OCI-LY1 (cell line): Measurements from ENCODE around the gene RFC2.

Experiments
- H2AFZ ChIP-seq: fragments of 200-600 bp; sonication (generic), shearing (Covaris generic); 2 replicates; pipeline ENCODE4 v1.6.0; 2014; ENCODE audit warnings: antibody characterized with exemption, mild to moderate bottlenecking, low read length
- H3F3A ChIP-seq: fragments of 200-600 bp; sonication (generic), shearing (Covaris generic); 2 replicates; pipeline ENCODE4 v1.6.0; 2014; ENCODE audit warnings: mild to moderate bottlenecking, antibody characterized with exemption, low read length, moderate library complexity; ENCODE audit not compliant: insufficient read depth
- H3K27ac ChIP-seq: fragments of 200-600 bp; sonication (generic); 2 replicates; pipeline ENCODE4 v1.5.1; 2014; ENCODE audit warnings: low read length, mixed run types, mild to moderate bottlenecking, low read depth; ENCODE audit not compliant: poor library complexity, severe bottlenecking
- H3K27me3 ChIP-seq: fragments of 200-600 bp; sonication (generic); 2 replicates; pipeline ENCODE4 v1.6.0; 2014; ENCODE audit warnings: antibody characterized with exemption, mild to moderate bottlenecking, low read length, moderate library complexity; ENCODE audit not compliant: insufficient read depth
- H3K36me3 ChIP-seq: fragments of 200-600 bp; sonication (generic); 2 replicates; pipeline ENCODE4 v1.6.1; 2014; ENCODE audit warnings: mild to moderate bottlenecking, antibody characterized with exemption, low read length, moderate library complexity, mixed read lengths; ENCODE audit not compliant: insufficient read depth
- H3K4me1 ChIP-seq: fragments of 200-600 bp; sonication (generic); 2 replicates; pipeline ENCODE4 v1.5.1; 2014; ENCODE audit warnings: mild to moderate bottlenecking, low read length, moderate library complexity; ENCODE audit not compliant: insufficient read depth, severe bottlenecking
- H3K4me2 ChIP-seq: fragments of 200-600 bp; sonication (generic), shearing (Covaris generic); 2 replicates; pipeline ENCODE4 v1.6.1; 2014; ENCODE audit warnings: low read length
- H3K4me3 ChIP-seq: fragments of 200-600 bp; sonication (generic); 2 replicates; pipeline ENCODE4 v1.5.1; 2014; ENCODE audit warnings: low read length, low read depth, mild to moderate bottlenecking, mixed read lengths; ENCODE audit not compliant: poor library complexity, severe bottlenecking
- H3K79me2 ChIP-seq: fragments of 200-600 bp; shearing (Covaris generic); 2 replicates; pipeline ENCODE4 v1.6.1; 2016; ENCODE audit warnings: mixed run types, low read length, mixed read lengths; ENCODE audit not compliant: insufficient read depth
- H3K9ac ChIP-seq: fragments of 200-600 bp; sonication (generic), shearing (Covaris generic); 2 replicates; pipeline ENCODE4 v1.6.1; 2014; ENCODE audit warnings: mild to moderate bottlenecking, low read length, mixed read lengths
- H3K9me2 ChIP-seq: fragments of 200-600 bp; sonication (generic), shearing (Covaris generic); 2 replicates; pipeline ENCODE4 v1.6.1; 2014; ENCODE audit warnings: low read depth, mild to moderate bottlenecking, low read length, mixed read lengths
- H3K9me3 ChIP-seq: fragments of 200-600 bp; shearing (Covaris generic); 2 replicates; pipeline ENCODE4 v1.6.1; 2014; ENCODE audit warnings: low read length, mixed read lengths
- H4K20me1 ChIP-seq: fragments of 200-600 bp; sonication (generic), shearing (Covaris generic); 2 replicates; pipeline ENCODE4 v1.6.0; 2016; ENCODE audit warnings: mild to moderate bottlenecking, low read length; ENCODE audit not compliant: insufficient read depth
- EZH2 ChIP-seq: fragments of 200-600 bp; sonication (generic), shearing (Covaris generic); IDR thresholded peaks from 2 replicates; pipeline ENCODE4 v1.8.0; 2017; ENCODE audit warnings: borderline replicate concordance, mixed run types, mild to moderate bottlenecking, antibody characterized with exemption, low read length, moderate library complexity, mixed read lengths
- TF ChIP-seq, protein P1 (sequence below): fragments of 200-600 bp; sonication (generic), shearing (Covaris generic); IDR thresholded peaks from 2 replicates; pipeline ENCODE4 v1.5.1; 2017; ENCODE audit warnings: mild to moderate bottlenecking, antibody characterized with exemption, low read length, moderate library complexity, mixed read lengths

The RFC2 gene

DNA sequence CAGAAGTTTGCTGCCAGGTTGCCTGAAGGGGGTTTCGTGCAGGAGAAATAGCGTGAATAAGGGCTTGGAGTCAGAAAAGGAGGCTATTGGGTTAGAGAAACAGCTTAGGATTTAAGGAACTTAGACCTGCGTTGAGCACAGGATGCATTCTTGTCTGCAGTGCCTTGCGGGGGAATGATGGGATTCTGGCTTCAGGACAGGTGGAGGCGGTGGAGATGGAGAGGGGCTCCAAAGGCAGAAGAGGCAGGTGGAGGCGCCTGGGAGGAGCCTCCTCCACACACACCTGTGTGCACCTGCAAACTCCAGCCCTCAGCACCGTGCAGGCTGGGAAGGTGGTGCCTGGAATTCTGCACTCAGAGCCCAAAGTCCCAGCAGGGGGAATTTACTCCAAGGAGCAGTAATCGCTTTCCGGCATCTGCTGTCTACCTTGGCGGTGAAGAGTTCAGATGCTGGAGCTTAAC, 36.8 kb upstream of the RFC2 start:
- Histone ChIP-seq H3K27ac (no peak overlapping the region), H3K9ac (no peak overlapping the region), H3K9me3 (no peaks in the 10 kb centered on the region), H3K9me2 (no peaks in the 10 kb centered on the region), H3F3A (no peaks in the 10 kb centered on the region), H3K36me3 (no peaks in the 10 kb centered on the region), H3K4me3 (no peak overlapping the region), H3K79me2 (no peaks in the 10 kb centered on the region), H3K4me2 (no peak overlapping the region), H4K20me1 (no peaks in the 10 kb centered on the region), H2AFZ (no peak overlapping the region), H3K27me3 (peaks cover 34% of the 10 kb centered on the region; the same call in 1 of the 2 replicates), H3K4me1 (peaks cover 12% of the 10 kb centered on the region)
- TF ChIP-seq, protein P1, sequence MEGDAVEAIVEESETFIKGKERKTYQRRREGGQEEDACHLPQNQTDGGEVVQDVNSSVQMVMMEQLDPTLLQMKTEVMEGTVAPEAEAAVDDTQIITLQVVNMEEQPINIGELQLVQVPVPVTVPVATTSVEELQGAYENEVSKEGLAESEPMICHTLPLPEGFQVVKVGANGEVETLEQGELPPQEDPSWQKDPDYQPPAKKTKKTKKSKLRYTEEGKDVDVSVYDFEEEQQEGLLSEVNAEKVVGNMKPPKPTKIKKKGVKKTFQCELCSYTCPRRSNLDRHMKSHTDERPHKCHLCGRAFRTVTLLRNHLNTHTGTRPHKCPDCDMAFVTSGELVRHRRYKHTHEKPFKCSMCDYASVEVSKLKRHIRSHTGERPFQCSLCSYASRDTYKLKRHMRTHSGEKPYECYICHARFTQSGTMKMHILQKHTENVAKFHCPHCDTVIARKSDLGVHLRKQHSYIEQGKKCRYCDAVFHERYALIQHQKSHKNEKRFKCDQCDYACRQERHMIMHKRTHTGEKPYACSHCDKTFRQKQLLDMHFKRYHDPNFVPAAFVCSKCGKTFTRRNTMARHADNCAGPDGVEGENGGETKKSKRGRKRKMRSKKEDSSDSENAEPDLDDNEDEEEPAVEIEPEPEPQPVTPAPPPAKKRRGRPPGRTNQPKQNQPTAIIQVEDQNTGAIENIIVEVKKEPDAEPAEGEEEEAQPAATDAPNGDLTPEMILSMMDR, result no peak
- TF ChIP-seq EZH2, result no peak

DNA sequence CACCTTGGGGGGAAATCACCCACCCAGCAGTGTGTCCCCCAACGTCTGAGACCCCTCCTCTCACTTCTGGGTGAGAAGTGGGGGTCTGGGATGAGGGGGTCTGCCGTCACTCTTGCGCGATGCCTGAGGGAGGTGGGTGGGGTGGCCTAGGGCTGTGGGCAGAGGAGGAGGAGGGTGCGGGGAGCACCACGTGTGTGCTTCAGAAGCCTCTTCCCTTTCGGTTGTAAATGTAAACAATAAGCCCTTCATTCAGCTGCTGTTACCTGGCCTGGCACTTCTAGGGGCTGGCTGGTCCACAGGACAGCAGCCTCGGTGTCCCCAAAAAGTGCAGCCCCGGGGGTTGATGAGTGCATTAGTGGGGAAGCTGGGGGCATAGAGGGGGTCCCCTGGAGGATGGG, 36.4 kb upstream of the RFC2 start:
- H4K20me1 ChIP-seq, result no peaks in the 10 kb centered on the region
- peaks cover 34% of the 10 kb centered on the region; the same call in 1 of the 2 replicates for H3K27me3 ChIP-seq
- H3K27ac ChIP-seq, result no peak overlapping the region
- H3K4me3 ChIP-seq, result no peak overlapping the region
- no peaks in the 10 kb centered on the region for H3K9me2 ChIP-seq
- H3K9me3 ChIP-seq, result no peaks in the 10 kb centered on the region
- H2AFZ ChIP-seq, result no peak overlapping the region
- peaks cover 12% of the 10 kb centered on the region for H3K4me1 ChIP-seq
- TF ChIP-seq, protein P1, result no peak
- no peak for TF ChIP-seq EZH2
- H3K79me2 ChIP-seq, result no peaks in the 10 kb centered on the region
- H3K9ac ChIP-seq, result no peak overlapping the region
- no peak overlapping the region for H3K4me2 ChIP-seq
- no peaks in the 10 kb centered on the region for H3K36me3 ChIP-seq
- H3F3A ChIP-seq, result no peaks in the 10 kb centered on the region

DNA sequence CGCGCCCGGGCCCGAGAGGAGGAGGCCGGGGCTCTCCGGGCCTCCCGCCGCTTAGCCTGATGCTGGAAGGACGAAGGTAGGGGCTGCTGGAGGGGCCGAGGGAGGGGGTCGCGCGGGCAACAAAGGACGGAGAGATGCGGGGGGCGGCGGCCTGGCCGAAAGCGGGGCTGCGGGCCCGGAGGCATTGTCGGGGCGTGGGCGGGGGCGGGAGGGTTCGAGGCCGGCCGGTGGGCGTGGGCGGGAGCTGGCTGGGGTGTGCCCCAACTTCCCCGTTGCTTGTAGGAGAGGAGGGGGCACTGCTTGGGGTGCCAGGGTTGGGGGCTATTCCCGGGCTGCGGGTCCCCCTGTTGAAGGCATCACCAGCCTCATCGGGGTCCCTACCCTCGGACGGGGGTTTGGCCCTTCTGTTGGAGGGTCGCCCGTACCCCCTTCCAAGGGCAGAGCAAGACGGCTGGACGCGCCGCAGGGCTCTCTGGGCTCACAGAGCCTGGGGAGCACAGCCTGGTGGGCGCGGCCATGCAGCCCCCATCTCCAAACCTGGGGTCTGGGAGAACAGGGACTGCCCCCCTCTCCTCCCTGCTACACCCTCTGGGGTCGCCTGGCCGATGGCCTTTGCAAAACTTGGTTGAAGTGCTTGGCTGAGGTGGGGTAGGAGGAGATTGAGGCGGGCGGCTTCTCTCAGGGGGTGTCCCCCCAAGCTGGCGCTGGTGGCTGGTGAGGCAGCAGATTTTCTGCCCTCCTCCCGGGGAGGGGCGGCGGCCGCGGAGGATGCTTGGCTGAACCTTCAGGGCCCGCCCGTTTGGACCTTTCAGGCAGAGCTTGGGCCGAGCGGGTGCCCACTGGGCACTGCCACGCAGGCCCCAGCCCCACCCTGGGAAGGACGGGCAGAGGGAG, 35.7 kb upstream of the RFC2 start:
- peaks cover 34% of the 10 kb centered on the region; the same call in 1 of the 2 replicates for H3K27me3 ChIP-seq
- no peaks in the 10 kb centered on the region for H3F3A ChIP-seq
- H3K27ac ChIP-seq, result no peak overlapping the region
- peak overlapping the region; percentile 56 for H3K4me3 ChIP-seq
- H2AFZ ChIP-seq, result no peak overlapping the region
- peak overlapping the region; percentile 70 for H3K4me2 ChIP-seq
- no peaks in the 10 kb centered on the region for H4K20me1 ChIP-seq
- H3K9me3 ChIP-seq, result no peaks in the 10 kb centered on the region
- no peak for TF ChIP-seq EZH2
- TF ChIP-seq, protein P1, result no peak
- H3K9ac ChIP-seq, result peak overlapping the region; percentile 47; the same call in 1 of the 2 replicates
- H3K79me2 ChIP-seq, result no peaks in the 10 kb centered on the region
- peaks cover 12% of the 10 kb centered on the region for H3K4me1 ChIP-seq
- H3K9me2 ChIP-seq, result no peaks in the 10 kb centered on the region
- H3K36me3 ChIP-seq, result no peaks in the 10 kb centered on the region
